ENCODE results near the gene GMDS.

DNA sequence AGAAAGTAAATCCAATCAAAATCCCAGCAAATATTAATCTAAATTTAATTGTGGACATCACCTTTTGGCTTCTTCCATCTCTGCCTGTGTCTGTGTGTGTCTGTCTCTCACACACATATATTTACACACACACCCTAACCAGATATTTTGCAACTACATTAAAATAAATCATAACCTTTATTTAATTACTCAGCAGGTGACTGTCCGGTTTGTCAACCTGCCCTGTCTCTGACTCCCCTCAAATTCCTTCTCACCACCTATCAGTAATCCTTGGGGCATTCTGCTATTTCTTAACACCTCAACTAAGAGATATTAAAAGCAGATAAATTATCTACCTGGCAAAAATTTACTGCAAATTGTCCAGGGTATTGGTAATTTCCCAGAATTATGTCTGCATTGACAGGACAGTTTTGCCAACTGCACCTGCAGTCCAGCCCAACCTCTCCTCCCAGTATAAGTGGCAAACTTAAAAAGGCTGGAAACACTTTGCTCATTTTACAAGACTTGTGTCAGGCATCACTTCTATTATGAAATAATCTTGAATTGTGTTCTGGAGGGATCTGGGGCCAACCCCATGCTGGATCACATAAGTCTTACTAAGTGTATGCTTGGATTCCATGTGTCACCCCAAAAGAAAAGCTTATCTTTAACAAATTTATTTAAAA lies 216.1 kb downstream of the GMDS start:
- TF ChIP-seq, protein P1, sequence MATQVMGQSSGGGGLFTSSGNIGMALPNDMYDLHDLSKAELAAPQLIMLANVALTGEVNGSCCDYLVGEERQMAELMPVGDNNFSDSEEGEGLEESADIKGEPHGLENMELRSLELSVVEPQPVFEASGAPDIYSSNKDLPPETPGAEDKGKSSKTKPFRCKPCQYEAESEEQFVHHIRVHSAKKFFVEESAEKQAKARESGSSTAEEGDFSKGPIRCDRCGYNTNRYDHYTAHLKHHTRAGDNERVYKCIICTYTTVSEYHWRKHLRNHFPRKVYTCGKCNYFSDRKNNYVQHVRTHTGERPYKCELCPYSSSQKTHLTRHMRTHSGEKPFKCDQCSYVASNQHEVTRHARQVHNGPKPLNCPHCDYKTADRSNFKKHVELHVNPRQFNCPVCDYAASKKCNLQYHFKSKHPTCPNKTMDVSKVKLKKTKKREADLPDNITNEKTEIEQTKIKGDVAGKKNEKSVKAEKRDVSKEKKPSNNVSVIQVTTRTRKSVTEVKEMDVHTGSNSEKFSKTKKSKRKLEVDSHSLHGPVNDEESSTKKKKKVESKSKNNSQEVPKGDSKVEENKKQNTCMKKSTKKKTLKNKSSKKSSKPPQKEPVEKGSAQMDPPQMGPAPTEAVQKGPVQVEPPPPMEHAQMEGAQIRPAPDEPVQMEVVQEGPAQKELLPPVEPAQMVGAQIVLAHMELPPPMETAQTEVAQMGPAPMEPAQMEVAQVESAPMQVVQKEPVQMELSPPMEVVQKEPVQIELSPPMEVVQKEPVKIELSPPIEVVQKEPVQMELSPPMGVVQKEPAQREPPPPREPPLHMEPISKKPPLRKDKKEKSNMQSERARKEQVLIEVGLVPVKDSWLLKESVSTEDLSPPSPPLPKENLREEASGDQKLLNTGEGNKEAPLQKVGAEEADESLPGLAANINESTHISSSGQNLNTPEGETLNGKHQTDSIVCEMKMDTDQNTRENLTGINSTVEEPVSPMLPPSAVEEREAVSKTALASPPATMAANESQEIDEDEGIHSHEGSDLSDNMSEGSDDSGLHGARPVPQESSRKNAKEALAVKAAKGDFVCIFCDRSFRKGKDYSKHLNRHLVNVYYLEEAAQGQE (IDR thresholded peaks at IDR 0.05; ENCODE audit: unreplicated experiment): no peak
- TF ChIP-seq CTCF (conservative IDR thresholded peaks at IDR 0.05; ENCODE audit: low read depth in 2 of 2) (no peak), EZH2 (IDR thresholded peaks at IDR 0.05; ENCODE audit: low read depth, unreplicated experiment) (no peak), POLR2AphosphoS5 (IDR thresholded peaks at IDR 0.05; ENCODE audit: low read depth) (no peak), CREB1 (CRISPR knock-in tag; IDR thresholded peaks at IDR 0.05; ENCODE audit: low read depth) (no peak), STAT1 (IDR thresholded peaks at IDR 0.05; ENCODE audit: unreplicated experiment) (no peak), EZH2phosphoT487 (IDR thresholded peaks at IDR 0.05; ENCODE audit: unreplicated experiment) (no peak), JUNB (IDR thresholded peaks at IDR 0.05; ENCODE audit: unreplicated experiment) (no peak), ETS1 (IDR thresholded peaks at IDR 0.05) (no peak), ZNF114 (CRISPR knock-in tag; IDR thresholded peaks at IDR 0.05) (no peak)
